ENCODE results near the gene PPM1L.

The PPM1L gene

GRCh38 chr3:160941885-160942494 lies 186.0 kb downstream of the PPM1L start:
- Mint-ChIP-seq H3K4me1 (ENCODE audit: low read depth) (no peaks in the 10 kb centered on the region), H3K36me3 (no peaks in the 10 kb centered on the region), H3K27ac (no peak overlapping the region), H3K27me3 (no peaks in the 10 kb centered on the region), H3K9me3 (ENCODE audit: low read depth) (no peaks in the 10 kb centered on the region), H3K4me3 (no peak overlapping the region)

GRCh38 chr3:160943996-160944395 lies 188.0 kb downstream of the PPM1L start:
- Mint-ChIP-seq H3K36me3 (no peaks in the 10 kb centered on the region), H3K4me3 (no peak overlapping the region), H3K27me3 (no peaks in the 10 kb centered on the region), H3K27ac (no peak overlapping the region), H3K4me1 (ENCODE audit: low read depth) (peaks cover under 1% of the 10 kb centered on the region), H3K9me3 (ENCODE audit: low read depth) (no peaks in the 10 kb centered on the region)

- Mint-ChIP-seq H3K4me3 (no peak overlapping the region), H3K27ac (no peak overlapping the region), H3K9me3 (ENCODE audit: low read depth) (no peaks in the 10 kb centered on the region), H3K27me3 (peaks cover 2% of the 10 kb centered on the region), H3K4me1 (ENCODE audit: low read depth) (peaks cover 14% of the 10 kb centered on the region), H3K36me3 (no peaks in the 10 kb centered on the region)
Measured at GRCh38 chr3:160945336-160945735, 189.3 kb downstream of the PPM1L start.

GRCh38 chr3:160948273-160948672 lies 192.2 kb downstream of the PPM1L start:
- Mint-ChIP-seq H3K4me1 (ENCODE audit: low read depth) (peaks cover 15% of the 10 kb centered on the region), H3K36me3 (no peaks in the 10 kb centered on the region), H3K27ac (no peak overlapping the region), H3K27me3 (peaks cover 2% of the 10 kb centered on the region), H3K4me3 (no peak overlapping the region), H3K9me3 (ENCODE audit: low read depth) (no peaks in the 10 kb centered on the region)

- no peaks in the 10 kb centered on the region for H3K36me3 Mint-ChIP-seq
- peaks cover 3% of the 10 kb centered on the region for H3K27me3 Mint-ChIP-seq
- no peaks in the 10 kb centered on the region for H3K9me3 Mint-ChIP-seq (ENCODE audit: low read depth)
- no peak overlapping the region for H3K4me3 Mint-ChIP-seq
- no peak overlapping the region for H3K27ac Mint-ChIP-seq
- peaks cover 15% of the 10 kb centered on the region for H3K4me1 Mint-ChIP-seq (ENCODE audit: low read depth)
Measured at GRCh38 chr3:160949460-160949859, 193.4 kb downstream of the PPM1L start.

GRCh38 chr3:160950542-160950941 lies 194.5 kb downstream of the PPM1L start:
- H3K4me3 Mint-ChIP-seq: no peak overlapping the region
- H3K27me3 Mint-ChIP-seq: peaks cover 3% of the 10 kb centered on the region
- no peaks in the 10 kb centered on the region for H3K9me3 Mint-ChIP-seq (ENCODE audit: low read depth)
- no peaks in the 10 kb centered on the region for H3K36me3 Mint-ChIP-seq
- peaks cover 15% of the 10 kb centered on the region for H3K4me1 Mint-ChIP-seq (ENCODE audit: low read depth)
- H3K27ac Mint-ChIP-seq: no peak overlapping the region

- H3K4me3 Mint-ChIP-seq: no peak overlapping the region
- H3K27ac Mint-ChIP-seq: no peak overlapping the region
- H3K4me1 Mint-ChIP-seq (ENCODE audit: low read depth): peaks cover 15% of the 10 kb centered on the region
- peaks cover 3% of the 10 kb centered on the region for H3K27me3 Mint-ChIP-seq
- no peaks in the 10 kb centered on the region for H3K9me3 Mint-ChIP-seq (ENCODE audit: low read depth)
- no peaks in the 10 kb centered on the region for H3K36me3 Mint-ChIP-seq
Measured at GRCh38 chr3:160950954-160951353, 194.9 kb downstream of the PPM1L start.

GRCh38 chr3:160951642-160952487 lies 195.8 kb downstream of the PPM1L start:
- no peak overlapping the region for H3K4me3 Mint-ChIP-seq
- H3K9me3 Mint-ChIP-seq (ENCODE audit: low read depth): no peaks in the 10 kb centered on the region
- peaks cover 3% of the 10 kb centered on the region for H3K27me3 Mint-ChIP-seq
- no peaks in the 10 kb centered on the region for H3K36me3 Mint-ChIP-seq
- peaks cover 15% of the 10 kb centered on the region for H3K4me1 Mint-ChIP-seq (ENCODE audit: low read depth)
- H3K27ac Mint-ChIP-seq: no peak overlapping the region

GRCh38 chr3:160953686-160954085 lies 197.7 kb downstream of the PPM1L start:
- peaks cover 3% of the 10 kb centered on the region for H3K27me3 Mint-ChIP-seq
- H3K4me1 Mint-ChIP-seq (ENCODE audit: low read depth): peaks cover 15% of the 10 kb centered on the region
- no peak overlapping the region for H3K27ac Mint-ChIP-seq
- H3K9me3 Mint-ChIP-seq (ENCODE audit: low read depth): no peaks in the 10 kb centered on the region
- H3K4me3 Mint-ChIP-seq: no peak overlapping the region
- no peaks in the 10 kb centered on the region for H3K36me3 Mint-ChIP-seq

GRCh38 chr3:160956785-160957184 lies 200.8 kb downstream of the PPM1L start:
- Mint-ChIP-seq H3K36me3 (no peaks in the 10 kb centered on the region), H3K9me3 (ENCODE audit: low read depth) (no peaks in the 10 kb centered on the region), H3K4me1 (ENCODE audit: low read depth) (no peaks in the 10 kb centered on the region), H3K27me3 (peaks cover 1% of the 10 kb centered on the region), H3K27ac (no peak overlapping the region), H3K4me3 (no peak overlapping the region)

- H3K9me3 Mint-ChIP-seq (ENCODE audit: low read depth): no peaks in the 10 kb centered on the region
- H3K4me3 Mint-ChIP-seq: no peak overlapping the region
- H3K27me3 Mint-ChIP-seq: no peaks in the 10 kb centered on the region
- no peaks in the 10 kb centered on the region for H3K4me1 Mint-ChIP-seq (ENCODE audit: low read depth)
- no peak overlapping the region for H3K27ac Mint-ChIP-seq
- peaks cover 6% of the 10 kb centered on the region for H3K36me3 Mint-ChIP-seq
Measured at GRCh38 chr3:160960568-160960967, 204.5 kb downstream of the PPM1L start.

GRCh38 chr3:160963949-160964348 lies 207.9 kb downstream of the PPM1L start:
- Mint-ChIP-seq H3K36me3 (peaks cover 10% of the 10 kb centered on the region), H3K27ac (no peak overlapping the region), H3K4me3 (no peak overlapping the region), H3K9me3 (ENCODE audit: low read depth) (no peaks in the 10 kb centered on the region), H3K4me1 (ENCODE audit: low read depth) (no peaks in the 10 kb centered on the region), H3K27me3 (no peaks in the 10 kb centered on the region)

GRCh38 chr3:160968761-160969160 lies 212.7 kb downstream of the PPM1L start:
- H3K9me3 Mint-ChIP-seq (ENCODE audit: low read depth): no peaks in the 10 kb centered on the region
- H3K36me3 Mint-ChIP-seq: peaks cover 3% of the 10 kb centered on the region
- no peak overlapping the region for H3K4me3 Mint-ChIP-seq
- no peaks in the 10 kb centered on the region for H3K27me3 Mint-ChIP-seq
- peaks cover 9% of the 10 kb centered on the region for H3K4me1 Mint-ChIP-seq (ENCODE audit: low read depth)
- no peak overlapping the region for H3K27ac Mint-ChIP-seq

GRCh38 chr3:160973067-160973809 lies 217.2 kb downstream of the PPM1L start:
- H3K4me3 Mint-ChIP-seq: no peak overlapping the region
- no peak overlapping the region for H3K27ac Mint-ChIP-seq
- peaks cover 9% of the 10 kb centered on the region for H3K4me1 Mint-ChIP-seq (ENCODE audit: low read depth)
- no peaks in the 10 kb centered on the region for H3K9me3 Mint-ChIP-seq (ENCODE audit: low read depth)
- H3K36me3 Mint-ChIP-seq: no peaks in the 10 kb centered on the region
- H3K27me3 Mint-ChIP-seq: no peaks in the 10 kb centered on the region

GRCh38 chr3:160977773-160978172 lies 221.7 kb downstream of the PPM1L start:
- Mint-ChIP-seq H3K36me3 (peaks cover 2% of the 10 kb centered on the region), H3K4me3 (no peak overlapping the region)

More at GRCh38 chr3:160977773-160978172, 221.7 kb downstream of the PPM1L start:
- Mint-ChIP-seq H3K27me3 (no peaks in the 10 kb centered on the region), H3K9me3 (ENCODE audit: low read depth) (peaks cover 3% of the 10 kb centered on the region), H3K4me1 (ENCODE audit: low read depth) (peaks cover 25% of the 10 kb centered on the region), H3K27ac (no peak overlapping the region)

All from activated naive CD8-positive, alpha-beta T cell (primary cell).